ENCODE data around the gene MXRA7. TPM values are rescaled to one million over a fixed set of nuclear protein-coding genes. Genes with fewer than 3 reads are reported as not detected.

The MXRA7 gene, protein sequence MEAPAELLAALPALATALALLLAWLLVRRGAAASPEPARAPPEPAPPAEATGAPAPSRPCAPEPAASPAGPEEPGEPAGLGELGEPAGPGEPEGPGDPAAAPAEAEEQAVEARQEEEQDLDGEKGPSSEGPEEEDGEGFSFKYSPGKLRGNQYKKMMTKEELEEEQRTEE
- 244 and 267 TPM in 2 replicates for total RNA-seq

DNA sequence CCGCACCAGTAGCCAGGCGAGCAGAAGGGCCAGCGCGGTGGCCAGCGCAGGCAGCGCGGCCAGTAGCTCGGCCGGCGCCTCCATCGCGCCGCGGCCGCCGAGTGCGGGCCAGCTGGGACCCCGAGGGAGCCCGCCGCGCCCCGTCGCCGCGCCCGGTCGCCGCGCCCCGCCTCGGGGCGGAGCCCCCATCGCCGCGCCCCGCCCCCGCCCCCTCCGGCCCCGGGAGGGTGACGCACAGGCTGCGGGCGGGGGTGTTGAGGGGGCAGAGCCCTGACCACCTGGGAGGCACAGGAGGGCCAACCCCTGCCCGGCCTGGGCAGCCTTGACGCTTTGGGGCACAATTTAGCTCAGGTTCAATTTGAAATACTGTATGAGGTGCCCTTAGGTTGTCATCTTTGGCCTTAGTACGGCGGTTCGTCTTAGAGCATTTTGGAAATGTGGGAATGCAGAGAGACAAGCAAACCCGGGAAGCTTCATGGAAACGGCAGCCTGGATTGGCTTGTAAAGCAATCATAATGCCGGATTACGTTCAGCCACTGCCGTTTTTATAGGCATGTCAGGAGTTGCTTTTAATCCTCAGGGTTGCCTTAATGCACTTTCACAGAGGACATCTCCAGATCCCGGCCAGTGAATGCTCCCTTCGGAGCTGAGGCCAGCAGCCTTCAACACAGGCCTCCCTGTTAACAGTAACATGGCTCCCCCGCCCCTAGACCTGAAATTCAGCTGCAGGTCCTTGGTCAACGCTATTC, at the start of gene MXRA7:
Gene MXRA7 (minus strand): TSS at position 103 of the 749 bp plus-strand sequence. CDS start 19 bp downstream, at position 84.
- peak; percentile 91 for DNase-seq (ENCODE audit: low read depth)
- TF ChIP-seq, protein P1, sequence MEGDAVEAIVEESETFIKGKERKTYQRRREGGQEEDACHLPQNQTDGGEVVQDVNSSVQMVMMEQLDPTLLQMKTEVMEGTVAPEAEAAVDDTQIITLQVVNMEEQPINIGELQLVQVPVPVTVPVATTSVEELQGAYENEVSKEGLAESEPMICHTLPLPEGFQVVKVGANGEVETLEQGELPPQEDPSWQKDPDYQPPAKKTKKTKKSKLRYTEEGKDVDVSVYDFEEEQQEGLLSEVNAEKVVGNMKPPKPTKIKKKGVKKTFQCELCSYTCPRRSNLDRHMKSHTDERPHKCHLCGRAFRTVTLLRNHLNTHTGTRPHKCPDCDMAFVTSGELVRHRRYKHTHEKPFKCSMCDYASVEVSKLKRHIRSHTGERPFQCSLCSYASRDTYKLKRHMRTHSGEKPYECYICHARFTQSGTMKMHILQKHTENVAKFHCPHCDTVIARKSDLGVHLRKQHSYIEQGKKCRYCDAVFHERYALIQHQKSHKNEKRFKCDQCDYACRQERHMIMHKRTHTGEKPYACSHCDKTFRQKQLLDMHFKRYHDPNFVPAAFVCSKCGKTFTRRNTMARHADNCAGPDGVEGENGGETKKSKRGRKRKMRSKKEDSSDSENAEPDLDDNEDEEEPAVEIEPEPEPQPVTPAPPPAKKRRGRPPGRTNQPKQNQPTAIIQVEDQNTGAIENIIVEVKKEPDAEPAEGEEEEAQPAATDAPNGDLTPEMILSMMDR (IDR thresholded peaks at IDR 0.05; ENCODE audit: insufficient read depth, low read depth, low read length): no peak
- H3K4me3 ChIP-seq (ENCODE audit: low read depth, low read length): peak within 1 kb of the TSS; percentile 75

DNA sequence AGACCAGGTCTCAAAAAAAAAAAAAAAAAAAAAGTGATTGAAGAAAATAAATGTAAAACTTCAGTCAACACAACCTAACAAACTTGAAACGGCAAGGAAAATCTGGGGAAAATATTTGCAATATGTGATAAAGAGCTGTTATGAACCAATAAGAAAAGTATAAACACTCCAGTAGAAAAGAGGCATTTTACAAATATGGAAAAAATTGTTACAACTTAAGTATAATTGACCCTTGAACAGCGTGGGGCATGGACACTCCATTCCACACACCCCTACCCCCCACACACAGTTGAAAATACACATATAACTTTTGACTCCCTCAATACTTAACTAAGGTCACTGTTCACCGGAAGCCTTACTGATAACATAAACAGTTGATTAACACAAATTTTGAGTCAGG, 47.8 kb upstream of the MXRA7 start:
- TF ChIP-seq, protein P1 (IDR thresholded peaks at IDR 0.05; ENCODE audit: insufficient read depth, low read depth, low read length): no peak
- no peak for DNase-seq (ENCODE audit: low read depth)
- H3K4me3 ChIP-seq (ENCODE audit: low read depth, low read length): no peak overlapping the region

DNA sequence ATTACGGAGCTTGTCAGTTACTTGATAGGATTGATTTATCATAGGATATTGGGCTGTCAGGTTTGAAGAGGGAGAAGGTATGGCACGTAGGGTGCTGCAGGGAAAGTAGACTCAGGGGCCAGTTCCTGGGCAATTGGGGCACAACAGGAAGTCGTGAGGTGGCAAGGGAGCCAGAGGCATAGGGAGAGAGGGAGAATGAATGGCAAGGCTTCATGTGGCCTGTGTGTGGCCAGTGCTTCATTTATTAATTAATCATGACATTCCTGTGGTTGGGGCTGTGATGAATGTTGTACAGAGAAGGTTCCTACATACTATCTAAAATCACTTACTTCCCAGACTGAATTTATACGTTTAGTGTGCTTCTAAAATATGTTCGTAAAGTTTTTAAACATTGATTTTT, 46.5 kb upstream of the MXRA7 start:
- TF ChIP-seq, protein P1 (IDR thresholded peaks at IDR 0.05; ENCODE audit: insufficient read depth, low read depth, low read length): no peak
- no peak for DNase-seq (ENCODE audit: low read depth)
- H3K4me3 ChIP-seq (ENCODE audit: low read depth, low read length): no peak overlapping the region

DNA sequence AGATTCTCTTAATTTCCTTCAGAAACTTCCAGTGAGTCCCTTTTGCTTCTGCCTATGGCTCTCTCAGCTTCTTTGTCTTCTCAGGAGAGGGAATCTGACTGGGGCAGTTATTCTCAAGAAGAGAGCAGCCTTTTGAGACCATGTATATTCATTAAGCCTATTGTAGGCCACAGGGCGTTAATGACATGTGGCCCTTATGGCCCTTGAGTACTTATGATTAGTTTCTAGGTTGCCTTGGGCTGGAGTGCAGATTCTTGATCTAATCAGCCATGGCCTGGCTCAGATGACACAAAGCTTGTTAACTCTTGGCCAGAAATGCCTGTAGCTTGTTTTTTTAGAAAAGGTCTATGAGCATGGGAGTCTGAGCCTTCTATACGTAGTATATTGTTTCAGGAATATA, 44.5 kb upstream of the MXRA7 start:
- TF ChIP-seq, protein P1 (IDR thresholded peaks at IDR 0.05; ENCODE audit: insufficient read depth, low read depth, low read length): no peak
- DNase-seq (ENCODE audit: low read depth): no peak
- H3K4me3 ChIP-seq (ENCODE audit: low read depth, low read length): no peak overlapping the region

DNA sequence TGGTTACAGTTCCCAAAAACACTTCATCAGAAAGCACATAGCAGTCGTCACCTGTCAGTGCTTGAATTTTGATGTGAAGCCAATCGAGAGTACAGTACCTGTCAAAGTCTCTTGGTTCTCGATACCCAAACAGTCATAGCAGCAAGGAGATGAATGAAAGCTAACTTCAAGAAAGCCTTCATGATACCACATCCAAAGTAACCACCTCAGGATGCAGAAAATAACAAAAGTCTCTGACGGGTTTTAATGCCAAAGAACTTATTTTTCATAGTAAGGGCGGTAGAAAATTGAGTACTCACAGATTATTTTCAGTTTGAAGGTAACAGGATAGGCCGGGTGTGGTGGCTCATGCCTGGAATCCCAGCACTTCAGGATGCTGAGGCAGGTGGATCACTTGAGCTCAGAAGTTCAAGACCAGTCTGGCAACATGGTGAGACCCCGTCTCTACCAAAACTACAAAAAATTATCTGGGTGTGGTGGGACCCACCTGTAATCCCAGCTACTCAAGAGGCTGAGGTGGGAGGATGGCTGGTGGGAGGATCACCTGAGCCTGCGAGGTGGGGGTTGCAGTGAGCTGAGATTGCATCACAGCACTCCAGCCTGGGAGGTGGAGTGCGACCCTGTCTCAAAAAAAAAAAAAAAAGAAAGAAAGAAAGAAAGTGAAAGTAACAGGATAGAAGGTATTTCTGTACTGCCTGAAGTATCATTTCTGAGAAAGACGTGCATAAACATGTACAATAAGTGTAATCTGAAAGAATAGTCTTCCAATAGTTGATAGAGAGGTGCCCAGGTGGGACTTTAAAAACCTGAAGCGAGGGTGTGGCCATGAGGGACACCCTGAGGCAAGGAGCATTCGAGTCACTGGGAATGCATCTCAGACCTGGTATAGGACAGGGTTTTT, 42.5 kb upstream of the MXRA7 start:
- no peak for DNase-seq (ENCODE audit: low read depth)
- no peak overlapping the region for H3K4me3 ChIP-seq (ENCODE audit: low read depth, low read length)
- TF ChIP-seq, protein P1 (IDR thresholded peaks at IDR 0.05; ENCODE audit: insufficient read depth, low read depth, low read length): no peak

DNA sequence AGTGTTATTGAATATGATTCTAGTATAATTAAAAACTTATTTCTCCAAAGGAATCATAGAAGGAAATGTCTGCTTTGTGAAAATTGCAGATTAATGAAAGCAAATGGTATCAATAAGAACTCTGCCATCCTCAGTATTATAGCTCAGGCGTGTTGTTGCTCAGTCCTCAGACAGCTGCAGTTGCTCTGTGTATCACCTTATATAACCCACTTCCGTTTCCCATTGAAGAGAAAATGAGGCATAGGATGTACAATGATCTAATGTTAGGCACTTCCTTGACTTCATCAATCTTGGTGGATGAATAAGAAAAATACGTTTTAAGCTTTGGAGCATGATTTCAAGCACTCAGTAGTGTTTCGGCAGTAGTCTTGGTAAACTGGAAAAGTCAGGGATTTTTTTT, 41.2 kb upstream of the MXRA7 start:
- DNase-seq (ENCODE audit: low read depth): no peak
- TF ChIP-seq, protein P1 (IDR thresholded peaks at IDR 0.05; ENCODE audit: insufficient read depth, low read depth, low read length): no peak
- H3K4me3 ChIP-seq (ENCODE audit: low read depth, low read length): no peak overlapping the region
